Measurements from ENCODE around the gene KIAA1217.

DNA sequence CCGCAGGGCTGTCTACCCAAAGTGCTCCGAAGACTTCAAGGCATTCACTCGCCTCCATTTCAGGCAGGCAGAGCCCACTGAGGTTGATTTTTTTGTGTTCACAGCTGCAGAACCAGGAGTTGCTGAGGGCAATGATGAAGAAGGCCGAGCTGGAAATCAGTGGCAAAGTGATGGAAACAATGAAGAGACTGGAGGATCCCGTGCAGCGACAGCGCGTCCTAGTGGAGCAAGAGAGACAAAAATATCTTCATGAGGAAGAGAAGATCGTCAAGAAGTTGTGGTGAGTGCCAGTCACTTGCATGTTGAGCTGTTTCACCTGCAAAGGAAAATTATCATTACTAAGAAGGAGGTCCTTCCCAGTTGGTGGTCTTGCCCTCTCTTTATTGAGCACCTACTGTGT lies 304.2 kb downstream of the KIAA1217 start:
- TF ChIP-seq, protein P1, sequence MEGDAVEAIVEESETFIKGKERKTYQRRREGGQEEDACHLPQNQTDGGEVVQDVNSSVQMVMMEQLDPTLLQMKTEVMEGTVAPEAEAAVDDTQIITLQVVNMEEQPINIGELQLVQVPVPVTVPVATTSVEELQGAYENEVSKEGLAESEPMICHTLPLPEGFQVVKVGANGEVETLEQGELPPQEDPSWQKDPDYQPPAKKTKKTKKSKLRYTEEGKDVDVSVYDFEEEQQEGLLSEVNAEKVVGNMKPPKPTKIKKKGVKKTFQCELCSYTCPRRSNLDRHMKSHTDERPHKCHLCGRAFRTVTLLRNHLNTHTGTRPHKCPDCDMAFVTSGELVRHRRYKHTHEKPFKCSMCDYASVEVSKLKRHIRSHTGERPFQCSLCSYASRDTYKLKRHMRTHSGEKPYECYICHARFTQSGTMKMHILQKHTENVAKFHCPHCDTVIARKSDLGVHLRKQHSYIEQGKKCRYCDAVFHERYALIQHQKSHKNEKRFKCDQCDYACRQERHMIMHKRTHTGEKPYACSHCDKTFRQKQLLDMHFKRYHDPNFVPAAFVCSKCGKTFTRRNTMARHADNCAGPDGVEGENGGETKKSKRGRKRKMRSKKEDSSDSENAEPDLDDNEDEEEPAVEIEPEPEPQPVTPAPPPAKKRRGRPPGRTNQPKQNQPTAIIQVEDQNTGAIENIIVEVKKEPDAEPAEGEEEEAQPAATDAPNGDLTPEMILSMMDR (IDR thresholded peaks at IDR 0.05; ENCODE audit: low read depth, low read length): peak; percentile 24
- TF ChIP-seq EZH2phosphoT487 (IDR thresholded peaks at IDR 0.05; ENCODE audit: low read depth): no peak
